ENCODE measurements around the gene KHDC4. TPM values are rescaled to one million over a fixed set of nuclear protein-coding genes. Genes with fewer than 3 reads are reported as not detected.

The KHDC4 gene
- polyA plus RNA-seq, 1 of the 3 experiments (the other 2 are of a cell fraction): 43.1 TPM

DNA sequence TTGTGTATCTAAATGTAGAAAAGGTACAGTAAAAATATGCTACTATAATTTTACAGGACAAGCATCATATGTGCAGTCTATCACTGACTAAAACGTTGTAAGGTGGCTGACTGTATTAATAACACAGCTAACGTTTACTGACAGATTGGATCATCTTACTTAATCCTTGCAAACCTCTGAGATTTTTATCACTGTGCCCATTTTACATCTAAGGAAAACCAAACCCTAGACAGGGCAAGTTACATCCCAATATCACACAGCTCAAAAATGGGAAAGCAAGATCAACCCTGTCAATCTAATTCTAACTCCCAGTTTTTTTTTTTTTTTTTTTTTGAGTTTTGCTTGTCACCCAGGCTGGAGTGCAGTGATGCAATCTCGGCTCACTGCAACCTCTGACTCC, 15.6 kb downstream of the KHDC4 start (continued):
- no peak for TF ChIP-seq SMC3 (IDR thresholded peaks at IDR 0.05; ENCODE audit: low read depth, low read length)

DNA sequence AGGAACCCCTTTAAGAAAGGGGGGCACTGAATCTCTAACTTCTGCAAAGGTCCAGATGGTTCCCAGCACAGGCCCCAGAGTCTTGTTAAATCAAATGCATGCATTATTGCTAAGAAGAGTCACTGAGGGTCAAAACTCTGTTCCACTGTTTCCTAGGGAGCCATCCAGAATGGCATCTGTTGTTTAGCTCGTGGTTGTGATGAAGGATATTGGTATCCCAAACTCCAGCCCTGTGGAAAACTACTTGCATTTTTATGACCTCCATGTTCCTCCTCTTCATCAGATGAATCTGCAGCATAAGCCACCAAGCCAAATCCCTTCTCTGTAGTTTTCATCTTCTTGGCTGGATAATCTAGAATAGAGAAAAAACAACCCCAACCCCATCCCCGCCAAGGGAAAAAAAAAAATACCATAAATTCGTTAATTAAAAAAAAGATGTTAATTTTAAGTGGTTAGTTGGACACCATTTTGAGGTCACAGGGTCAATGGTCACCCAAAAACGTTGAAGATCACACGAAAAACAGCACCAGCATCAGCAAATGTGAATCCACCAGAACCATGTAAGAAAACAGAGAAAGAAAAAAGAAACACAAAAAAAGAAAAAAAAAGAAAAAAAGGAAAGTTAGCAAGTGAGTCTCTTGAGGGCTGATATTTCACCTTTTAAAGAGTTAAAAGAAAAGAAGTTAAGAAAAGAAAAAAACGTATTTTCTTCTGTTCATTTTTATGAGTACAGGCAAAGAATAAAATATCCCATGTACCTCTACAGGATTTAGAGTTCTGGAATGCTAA, 20.1 kb downstream of the KHDC4 start:
- Histone ChIP-seq H3K9ac (no peak overlapping the region), H3K4me2 (no peak overlapping the region), H3K4me1 (ENCODE audit: control insufficient read depth in 1 of 2, insufficient read depth in 2 of 2, low read depth in 1 of 2, low read length in 1 of 2) (peaks cover 0 to 8% of the 10 kb centered on the region in 2 experiments; a peak in 3 of 4 replicates), H3K36me3 (replicated peaks in 1 of 2; ENCODE audit: control insufficient read depth in 1 of 2, insufficient read depth in 2 of 2, low read length in 1 of 2) (peaks cover 61 to 83% of the 10 kb centered on the region in 2 experiments), H3K9me3 (no peaks in the 10 kb centered on the region), H3K4me3 (ENCODE audit: low read depth in 2 of 2, low read length in 1 of 2) (no peak overlapping the region), H2AFZ (ENCODE audit: low read depth) (no peak overlapping the region), H3F3A (replicated peaks; ENCODE audit: insufficient read depth) (peaks cover 78% of the 10 kb centered on the region), H3K27ac (ENCODE audit: low read depth in 2 of 2, low read length in 1 of 2) (peak overlapping the region; percentile 2 to 70; a peak in 3 of 4 replicates), H3K9me2 (no peaks in the 10 kb centered on the region), H3K27me3 (ENCODE audit: insufficient read depth) (no peaks in the 10 kb centered on the region), H3K79me2 (ENCODE audit: insufficient read depth) (peaks cover 32% of the 10 kb centered on the region), H4K20me1 (ENCODE audit: insufficient read depth) (no peaks in the 10 kb centered on the region)
- TF ChIP-seq, protein P1, sequence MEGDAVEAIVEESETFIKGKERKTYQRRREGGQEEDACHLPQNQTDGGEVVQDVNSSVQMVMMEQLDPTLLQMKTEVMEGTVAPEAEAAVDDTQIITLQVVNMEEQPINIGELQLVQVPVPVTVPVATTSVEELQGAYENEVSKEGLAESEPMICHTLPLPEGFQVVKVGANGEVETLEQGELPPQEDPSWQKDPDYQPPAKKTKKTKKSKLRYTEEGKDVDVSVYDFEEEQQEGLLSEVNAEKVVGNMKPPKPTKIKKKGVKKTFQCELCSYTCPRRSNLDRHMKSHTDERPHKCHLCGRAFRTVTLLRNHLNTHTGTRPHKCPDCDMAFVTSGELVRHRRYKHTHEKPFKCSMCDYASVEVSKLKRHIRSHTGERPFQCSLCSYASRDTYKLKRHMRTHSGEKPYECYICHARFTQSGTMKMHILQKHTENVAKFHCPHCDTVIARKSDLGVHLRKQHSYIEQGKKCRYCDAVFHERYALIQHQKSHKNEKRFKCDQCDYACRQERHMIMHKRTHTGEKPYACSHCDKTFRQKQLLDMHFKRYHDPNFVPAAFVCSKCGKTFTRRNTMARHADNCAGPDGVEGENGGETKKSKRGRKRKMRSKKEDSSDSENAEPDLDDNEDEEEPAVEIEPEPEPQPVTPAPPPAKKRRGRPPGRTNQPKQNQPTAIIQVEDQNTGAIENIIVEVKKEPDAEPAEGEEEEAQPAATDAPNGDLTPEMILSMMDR (IDR thresholded peaks at IDR 0.05): no peak
- TF ChIP-seq ELF1 (IDR thresholded peaks at IDR 0.05) (no peak), SMC3 (IDR thresholded peaks at IDR 0.05; ENCODE audit: low read depth, low read length) (no peak), TAF1 (IDR thresholded peaks at IDR 0.05; ENCODE audit: borderline replicate concordance, low read depth, low read length) (no peak), NRF1 (IDR thresholded peaks at IDR 0.05; ENCODE audit: low read depth, low read length) (no peak), NFIC (IDR thresholded peaks at IDR 0.05; ENCODE audit: borderline replicate concordance) (no peak), MEF2A (IDR thresholded peaks at IDR 0.05; ENCODE audit: borderline replicate concordance, low read depth) (no peak), FOSL2 (IDR thresholded peaks at IDR 0.05; ENCODE audit: borderline replicate concordance, low read depth) (no peak)
- TF ChIP-seq, protein P2, sequence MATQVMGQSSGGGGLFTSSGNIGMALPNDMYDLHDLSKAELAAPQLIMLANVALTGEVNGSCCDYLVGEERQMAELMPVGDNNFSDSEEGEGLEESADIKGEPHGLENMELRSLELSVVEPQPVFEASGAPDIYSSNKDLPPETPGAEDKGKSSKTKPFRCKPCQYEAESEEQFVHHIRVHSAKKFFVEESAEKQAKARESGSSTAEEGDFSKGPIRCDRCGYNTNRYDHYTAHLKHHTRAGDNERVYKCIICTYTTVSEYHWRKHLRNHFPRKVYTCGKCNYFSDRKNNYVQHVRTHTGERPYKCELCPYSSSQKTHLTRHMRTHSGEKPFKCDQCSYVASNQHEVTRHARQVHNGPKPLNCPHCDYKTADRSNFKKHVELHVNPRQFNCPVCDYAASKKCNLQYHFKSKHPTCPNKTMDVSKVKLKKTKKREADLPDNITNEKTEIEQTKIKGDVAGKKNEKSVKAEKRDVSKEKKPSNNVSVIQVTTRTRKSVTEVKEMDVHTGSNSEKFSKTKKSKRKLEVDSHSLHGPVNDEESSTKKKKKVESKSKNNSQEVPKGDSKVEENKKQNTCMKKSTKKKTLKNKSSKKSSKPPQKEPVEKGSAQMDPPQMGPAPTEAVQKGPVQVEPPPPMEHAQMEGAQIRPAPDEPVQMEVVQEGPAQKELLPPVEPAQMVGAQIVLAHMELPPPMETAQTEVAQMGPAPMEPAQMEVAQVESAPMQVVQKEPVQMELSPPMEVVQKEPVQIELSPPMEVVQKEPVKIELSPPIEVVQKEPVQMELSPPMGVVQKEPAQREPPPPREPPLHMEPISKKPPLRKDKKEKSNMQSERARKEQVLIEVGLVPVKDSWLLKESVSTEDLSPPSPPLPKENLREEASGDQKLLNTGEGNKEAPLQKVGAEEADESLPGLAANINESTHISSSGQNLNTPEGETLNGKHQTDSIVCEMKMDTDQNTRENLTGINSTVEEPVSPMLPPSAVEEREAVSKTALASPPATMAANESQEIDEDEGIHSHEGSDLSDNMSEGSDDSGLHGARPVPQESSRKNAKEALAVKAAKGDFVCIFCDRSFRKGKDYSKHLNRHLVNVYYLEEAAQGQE (IDR thresholded peaks at IDR 0.05; ENCODE audit: low read depth, low read length): no peak
- TF ChIP-seq, protein P3, sequence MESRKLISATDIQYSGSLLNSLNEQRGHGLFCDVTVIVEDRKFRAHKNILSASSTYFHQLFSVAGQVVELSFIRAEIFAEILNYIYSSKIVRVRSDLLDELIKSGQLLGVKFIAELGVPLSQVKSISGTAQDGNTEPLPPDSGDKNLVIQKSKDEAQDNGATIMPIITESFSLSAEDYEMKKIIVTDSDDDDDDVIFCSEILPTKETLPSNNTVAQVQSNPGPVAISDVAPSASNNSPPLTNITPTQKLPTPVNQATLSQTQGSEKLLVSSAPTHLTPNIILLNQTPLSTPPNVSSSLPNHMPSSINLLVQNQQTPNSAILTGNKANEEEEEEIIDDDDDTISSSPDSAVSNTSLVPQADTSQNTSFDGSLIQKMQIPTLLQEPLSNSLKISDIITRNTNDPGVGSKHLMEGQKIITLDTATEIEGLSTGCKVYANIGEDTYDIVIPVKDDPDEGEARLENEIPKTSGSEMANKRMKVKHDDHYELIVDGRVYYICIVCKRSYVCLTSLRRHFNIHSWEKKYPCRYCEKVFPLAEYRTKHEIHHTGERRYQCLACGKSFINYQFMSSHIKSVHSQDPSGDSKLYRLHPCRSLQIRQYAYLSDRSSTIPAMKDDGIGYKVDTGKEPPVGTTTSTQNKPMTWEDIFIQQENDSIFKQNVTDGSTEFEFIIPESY (IDR thresholded peaks at IDR 0.05; ENCODE audit: borderline replicate concordance, low read depth): no peak
- ChIA-PET POLR2A (interaction anchor here (0.6 to 0.9 kb wide), 2 partner anchors 55 to 70 kb away, joined by 3 read pairs; partner anchors contain the start of gene SYT11), CTCF (no interaction called here)
- WGBS (ENCODE audit: low lambda C conversion rate): 80% methylated on average over 6 of the region's 6 CpGs
- no peak for DNase-seq
